Prostate gland (tissue), 2 donors: ENCODE measurements around the gene ADGRL3.

Experiments
- CTCF ChIP-seq, 4 experiments: fragments of 200-600 bp in 2 of 4; fragments of 450-650 bp in 2 of 4; sonication (generic) in 2 of 4; IDR thresholded peaks; 1 replicate in 3 of 4; 2 replicates in 1 of 4; pipeline ENCODE4 v1.5.1; 2016 to 2019; ENCODE audit warnings: antibody characterized with exemption in 4 of 4, mild to moderate bottlenecking in 2 of 4, moderate library complexity in 2 of 4
- POLR2A ChIP-seq: fragments of 450-650 bp; IDR thresholded peaks from one replicate; pipeline ENCODE4 v1.6.1; 2016; ENCODE audit warnings: antibody characterized with exemption, mild to moderate bottlenecking

DNA sequence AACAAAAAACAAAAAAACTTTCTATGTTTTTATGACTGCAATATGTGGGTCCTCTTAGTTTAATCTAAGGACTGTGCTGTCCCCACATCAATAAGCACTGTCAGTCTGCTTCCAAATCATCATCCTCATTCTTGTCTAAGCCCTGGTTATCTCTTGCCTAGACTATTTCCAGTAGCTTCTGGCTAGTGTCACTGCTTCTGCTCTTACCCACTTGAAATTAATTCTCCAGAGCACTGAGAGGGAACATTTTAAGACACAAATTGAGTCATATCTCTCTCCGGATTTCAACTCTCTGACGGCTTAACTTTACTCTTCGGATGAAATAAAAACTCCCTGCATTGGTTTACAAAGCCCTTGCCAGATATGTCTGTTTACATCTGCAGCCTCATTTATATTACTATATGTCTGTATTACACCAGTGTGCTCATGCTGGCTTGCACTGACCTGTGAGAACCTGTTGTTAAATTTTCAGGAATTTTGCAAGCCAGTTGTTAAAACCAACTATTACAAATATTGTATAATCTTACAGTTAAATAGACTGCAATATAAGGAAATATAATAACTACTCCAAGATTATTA, 345.9 kb downstream of the ADGRL3 start:
- TF ChIP-seq CTCF (IDR thresholded peaks at IDR 0.05) (no peak), POLR2A (no peak)
